Upper lobe of left lung (tissue), 4 donors: ENCODE data around the gene RAB18.

Source experiments
- CTCF ChIP-seq, 6 experiments: fragments of 450-650 bp in 4 of 6; fragments of 200-600 bp in 2 of 6; sonication (generic) in 2 of 6; IDR thresholded peaks; one replicate each; pipeline ENCODE4 v1.5.1; 2016 to 2019; ENCODE audit warnings: antibody characterized with exemption in 6 of 6
- POLR2A ChIP-seq, 4 donors: fragments of 450-650 bp; IDR thresholded peaks; one replicate each; pipeline ENCODE4 v1.5.1; 2016 to 2017; ENCODE audit warnings: antibody characterized with exemption in 4 of 4, mild to moderate bottlenecking in 2 of 4

- no peak for TF ChIP-seq CTCF (IDR thresholded peaks at IDR 0.05)
- no peak for TF ChIP-seq POLR2A (IDR thresholded peaks at IDR 0.05)
Measured at GRCh38 chr10:27550823-27551222, 46.7 kb downstream of the RAB18 start.
